HEK293 (cell line): ENCODE results near the gene LRSAM1.

Experiments used
- CTCF ChIA-PET: fragments of 350-600 bp; formaldehyde crosslinking; extraction: SDS; loops from one replicate; lab custom pipeline; 2021; ENCODE audit warnings: antibody characterized with exemption; lab: Yijun Ruan, JAX
- POLR2A ChIA-PET: fragments of 300-600 bp; formaldehyde crosslinking; extraction: SDS; loops from one replicate; lab custom pipeline; 2020; ENCODE audit warnings: antibody characterized with exemption, inconsistent platforms; lab: Yijun Ruan, JAX
- H3K27ac ChIP-seq: fragments of 200-500 bp; sonication (Bioruptor generic); 2 replicates; pipeline ENCODE4 v1.5.1; 2014; ENCODE audit warnings: low read depth, low read length, control low read depth, inconsistent platforms; ENCODE audit errors: extremely low read depth
- H3K36me3 ChIP-seq, 2 experiments: fragments of 200-500 bp in 1 of 2; sonication (Bioruptor generic) in 1 of 2; 1 replicate in 1 of 2; 2 replicates in 1 of 2; pipeline ENCODE4 v1.5.1; 2014 to 2017; ENCODE audit warnings: inconsistent platforms in 2 of 2, low read length in 2 of 2; ENCODE audit not compliant: control insufficient read depth in 2 of 2, insufficient read depth in 1 of 2
- H3K4me1 ChIP-seq: fragments of 200-500 bp; sonication (Bioruptor generic); 2 replicates; pipeline ENCODE4 v1.5.1; 2014; ENCODE audit warnings: mild to moderate bottlenecking, low read length, inconsistent platforms; ENCODE audit not compliant: control insufficient read depth, insufficient read depth
- H3K4me3 ChIP-seq: 2 replicates; pipeline ENCODE4 v1.5.1; 2011; ENCODE audit warnings: low read depth, mild to moderate bottlenecking, control low read depth, low read length, moderate library complexity
- H3K9me3 ChIP-seq: fragments of 200-500 bp; sonication (Bioruptor generic); 2 replicates; pipeline ENCODE4 v1.5.1; 2014; ENCODE audit warnings: low read depth, low read length, inconsistent platforms; ENCODE audit not compliant: control insufficient read depth, insufficient read depth
- AEBP2 ChIP-seq: fragments of 450-650 bp; formaldehyde crosslinking; IDR thresholded peaks from 2 replicates; pipeline ENCODE4 v1.5.1; 2016; ENCODE audit warnings: missing biosample characterization, missing genetic modification characterization, borderline replicate concordance
- CTCF ChIP-seq: fragments of 450-650 bp; formaldehyde crosslinking; IDR thresholded peaks from 2 replicates; pipeline ENCODE4 v1.5.1; 2016; ENCODE audit warnings: missing biosample characterization, missing genetic modification characterization
- EGR2 ChIP-seq: fragments of 450-650 bp; formaldehyde crosslinking; IDR thresholded peaks from 2 replicates; pipeline ENCODE4 v1.5.1; 2016; ENCODE audit warnings: low read depth, missing biosample characterization, missing genetic modification characterization
- PRDM1 ChIP-seq: fragments of 450-650 bp; formaldehyde crosslinking; IDR thresholded peaks from 2 replicates; pipeline ENCODE4; 2016; ENCODE audit warnings: missing biosample characterization, missing genetic modification characterization
- SCRT1 ChIP-seq: fragments of 450-650 bp; formaldehyde crosslinking; IDR thresholded peaks from 2 replicates; pipeline ENCODE4 v1.5.1; 2016; ENCODE audit warnings: missing biosample characterization, missing genetic modification characterization, borderline replicate concordance
- SP3 ChIP-seq: fragments of 450-650 bp; formaldehyde crosslinking; IDR thresholded peaks from 2 replicates; pipeline ENCODE4 v1.5.1; 2016; ENCODE audit warnings: missing biosample characterization, missing genetic modification characterization
- TRIM28 ChIP-seq: IDR thresholded peaks from 2 replicates; pipeline ENCODE4 v1.6.1; 2011; ENCODE audit warnings: low read length, control low read depth, borderline replicate concordance
- ZBTB21 ChIP-seq: fragments of 450-650 bp; formaldehyde crosslinking; IDR thresholded peaks from 2 replicates; pipeline ENCODE4 v1.5.1; 2017; ENCODE audit warnings: missing biosample characterization, missing genetic modification characterization
- ZBTB49 ChIP-seq: fragments of 450-650 bp; formaldehyde crosslinking; IDR thresholded peaks from 2 replicates; pipeline ENCODE4 v1.5.1; 2016; ENCODE audit warnings: missing biosample characterization, missing genetic modification characterization, low read depth
- ZNF155 ChIP-seq: fragments of 450-650 bp; formaldehyde crosslinking; IDR thresholded peaks from 2 replicates; pipeline ENCODE4 v1.5.1; 2016; ENCODE audit warnings: missing biosample characterization, missing genetic modification characterization
- ZNF26 ChIP-seq: fragments of 450-650 bp; formaldehyde crosslinking; IDR thresholded peaks from 2 replicates; pipeline ENCODE4 v1.5.1; 2016; ENCODE audit warnings: missing biosample characterization, missing genetic modification characterization
- ZNF280C ChIP-seq: fragments of 450-650 bp; formaldehyde crosslinking; IDR thresholded peaks from 2 replicates; pipeline ENCODE4 v1.5.1; 2016; ENCODE audit warnings: missing biosample characterization, missing genetic modification characterization
- ZNF292 ChIP-seq: fragments of 450-650 bp; formaldehyde crosslinking; IDR thresholded peaks from 2 replicates; pipeline ENCODE4 v1.5.1; 2016; ENCODE audit warnings: low read depth, missing biosample characterization, missing genetic modification characterization, borderline replicate concordance
- ZNF354C ChIP-seq: fragments of 450-650 bp; formaldehyde crosslinking; IDR thresholded peaks from 2 replicates; pipeline ENCODE4 v1.5.1; 2016; ENCODE audit warnings: missing biosample characterization, missing genetic modification characterization, low read depth, borderline replicate concordance
- ZNF654 ChIP-seq: fragments of 450-650 bp; formaldehyde crosslinking; IDR thresholded peaks from 2 replicates; pipeline ENCODE4 v1.5.1; 2016; ENCODE audit warnings: low read depth, missing biosample characterization, missing genetic modification characterization
- ZNF76 ChIP-seq: fragments of 450-650 bp; formaldehyde crosslinking; IDR thresholded peaks from 2 replicates; pipeline ENCODE4; 2016; ENCODE audit warnings: low read depth, missing biosample characterization, missing genetic modification characterization, borderline replicate concordance
- ZNF830 ChIP-seq: fragments of 450-650 bp; IDR thresholded peaks from 2 replicates; pipeline ENCODE4 v1.5.0; 2018; ENCODE audit warnings: missing biosample characterization, missing genetic modification characterization, low read depth, mild to moderate bottlenecking, moderate library complexity

Gene LRSAM1

GRCh38 chr9:127491516-127491915, 40.2 kb downstream of the LRSAM1 start:
- ChIA-PET POLR2A (interaction anchor here (1.3 kb wide), 1 partner anchor 12 kb away, joined by 3 read pairs; no protein-coding TSS in a partner anchor), CTCF (no interaction called here)
- no peaks in the 10 kb centered on the region for H3K9me3 ChIP-seq
- peaks cover 0 to 66% of the 10 kb centered on the region in 2 experiments; a peak in 2 of 3 replicates for H3K36me3 ChIP-seq
- no peaks in the 10 kb centered on the region for H3K4me1 ChIP-seq
- TF ChIP-seq ZNF354C, result no peak
- TF ChIP-seq CTCF (tag by site-specific recombination), result no peak
- TF ChIP-seq PRDM1 (tag by site-specific recombination), result no peak
- no peak for TF ChIP-seq ZNF155 (tag by site-specific recombination)
- TF ChIP-seq SP3 (tag by site-specific recombination), result no peak
- TF ChIP-seq ZNF26 (tag by site-specific recombination), result no peak
- no peak for TF ChIP-seq AEBP2 (tag by site-specific recombination)
- TF ChIP-seq ZNF292 (tag by site-specific recombination), result no peak
- no peak for TF ChIP-seq ZNF654 (tag by site-specific recombination)
- no peak for TF ChIP-seq ZNF830
- TF ChIP-seq TRIM28, result no peak
- TF ChIP-seq ZNF280C (tag by site-specific recombination), result no peak
- TF ChIP-seq ZBTB21 (tag by site-specific recombination), result no peak
- TF ChIP-seq SCRT1 (tag by site-specific recombination), result no peak
- TF ChIP-seq ZNF76 (tag by site-specific recombination), result no peak
- TF ChIP-seq ZBTB49 (tag by site-specific recombination), result no peak
- TF ChIP-seq EGR2 (tag by site-specific recombination), result no peak
- no peak overlapping the region for H3K27ac ChIP-seq
- no peak overlapping the region for H3K4me3 ChIP-seq
